Transverse colon (tissue), 4 donors: ENCODE results near the gene NUMA1. TPM values are rescaled to one million over a fixed set of nuclear protein-coding genes. Genes with fewer than 3 reads are reported as not detected.

Source experiments
- DNase-seq: peaks from one replicate; pipeline ENCODE4 v3.0.0-alpha.2; 2019
- H3K27ac ChIP-seq, 4 donors: fragments of 200-600 bp; sonication (generic); 2 replicates each; pipeline ENCODE4 v1.5.1; 2016 to 2018; ENCODE audit warnings: inconsistent platforms in 4 of 4
- H3K27me3 ChIP-seq: fragments of 200-600 bp; sonication (generic); 2 replicates; pipeline ENCODE4 v1.5.1; 2017; ENCODE audit warnings: inconsistent platforms
- H3K36me3 ChIP-seq, 4 donors: fragments of 200-600 bp; sonication (generic); 2 replicates each; pipeline ENCODE4 v1.5.1; 2017 to 2019; ENCODE audit warnings: inconsistent platforms in 4 of 4
- H3K4me1 ChIP-seq, 4 donors: fragments of 200-600 bp; sonication (generic); 2 replicates each; pipeline ENCODE4 v1.5.1; 2017 to 2020; ENCODE audit warnings: inconsistent platforms in 4 of 4
- H3K4me3 ChIP-seq, 4 donors: fragments of 200-600 bp; sonication (generic); 1 replicate in 1 of 4; 2 replicates in 3 of 4; pipeline versions ENCODE4 v1.5.1 to v1.6.1; 2017 to 2019; ENCODE audit warnings: inconsistent platforms in 4 of 4
- H3K9me3 ChIP-seq, 2 donors: fragments of 200-600 bp; sonication (generic); 2 replicates each; pipeline ENCODE4 v1.5.1; 2017 to 2019; ENCODE audit warnings: inconsistent platforms in 2 of 2
- CTCF ChIP-seq, 5 experiments: fragments of 200-600 bp in 3 of 5; fragments of 450-650 bp in 2 of 5; sonication (generic) in 3 of 5; IDR thresholded peaks; 1 replicate in 2 of 5; 2 replicates in 3 of 5; pipeline ENCODE4 v1.5.1; 2016 to 2017; ENCODE audit warnings: antibody characterized with exemption in 5 of 5, inconsistent platforms in 3 of 5, mild to moderate bottlenecking in 2 of 5, moderate library complexity in 1 of 5
- EP300 ChIP-seq: sonication (generic); formaldehyde crosslinking; IDR thresholded peaks from one replicate; pipeline ENCODE4 v1.6.1; 2017; ENCODE audit warnings: antibody characterized with exemption, low read depth
- POLR2A ChIP-seq: fragments of 450-650 bp; IDR thresholded peaks from one replicate; pipeline ENCODE4 v1.6.1; 2016; ENCODE audit warnings: antibody characterized with exemption, mild to moderate bottlenecking, moderate library complexity
- POLR2AphosphoS5 ChIP-seq, 3 donors: sonication (generic); formaldehyde crosslinking; IDR thresholded peaks; one replicate each; pipeline ENCODE4 v1.6.1; 2016; ENCODE audit warnings: antibody characterized with exemption in 3 of 3
- WGBS, 2 donors: methylation state at CpG; one replicate each; pipeline ENCODE4 v1.1.5; 2018; ENCODE audit warnings: low coverage in 1 of 2; 5-methylcytosine and 5-hydroxymethylcytosine counted together
- in situ Hi-C, 4 donors: fragments of 200-750 bp; cut with MboI; loops; one replicate each; pipeline versions ENCODE4 v1.15.0 to v1.15.1; 2017; ENCODE audit warnings: low sequenced_read_pairs in 3 of 4, low pct_ligation_motif_present in 1 of 4, low pct_unique_long_range_greater_than_20kb in 1 of 4
- intact Hi-C: fragments of 100-400 bp; cut with DNase I; formaldehyde crosslinking; loops from one replicate; pipeline ENCODE4 v1.15.1; 2023; ENCODE audit warnings: low total_unique reads
- total RNA-seq, 4 donors: library from RNA; depleted of rRNA; stranded (reverse); fragments of >200 nt; gene quantifications; one replicate each; pipeline ENCODE4 v1.1.0, GENCODE V29; 2016

Gene NUMA1
- total RNA-seq, 4 donors from 2014 or later = 323 to 520 (median 419) TPM

- in situ Hi-C loops (loop anchor here in 3 of 4 donors (25.0 kb wide), 1 partner anchor 433 kb away; no protein-coding TSS in a partner anchor), intact Hi-C loops (no loop called here)
- TF ChIP-seq EP300 (no peak), CTCF (IDR thresholded peaks at IDR 0.05) (no peak), POLR2AphosphoS5 (IDR thresholded peaks at IDR 0.05) (no peak), POLR2A (no peak)
- Histone ChIP-seq H3K36me3 (peaks cover 0 to 20% (median 0%) of the 10 kb centered on the region in 4 donors), H3K4me1 (no peaks in the 10 kb centered on the region), H3K27ac (no peak overlapping the region), H3K9me3 (no peaks in the 10 kb centered on the region), H3K27me3 (no peaks in the 10 kb centered on the region), H3K4me3 (no peak overlapping the region)
- no peak for DNase-seq
- WGBS, 2 donors = 79 to 90% methylated on average over 3 of the region's 3 CpGs
Measured at GRCh38 chr11:71979602-71980001, 100.7 kb downstream of the NUMA1 start.

- H3K4me3 ChIP-seq = no peak overlapping the region
- 91 to 95% methylated on average over 4 of the region's 4 CpGs for WGBS, 2 donors
- no peak for DNase-seq
- no peaks in the 10 kb centered on the region for H3K9me3 ChIP-seq
- TF ChIP-seq CTCF (IDR thresholded peaks at IDR 0.05) (no peak), POLR2A (no peak), EP300 (no peak), POLR2AphosphoS5 (IDR thresholded peaks at IDR 0.05) (no peak)
- in situ Hi-C loops = loop anchor here in 3 of 4 donors (25.0 kb wide), 1 partner anchor 433 kb away; no protein-coding TSS in a partner anchor
- peaks cover 0 to 16% (median 0%) of the 10 kb centered on the region in 4 donors for H3K36me3 ChIP-seq
- H3K4me1 ChIP-seq = no peaks in the 10 kb centered on the region
- no peaks in the 10 kb centered on the region for H3K27me3 ChIP-seq
- intact Hi-C loops = no loop called here
- no peak overlapping the region for H3K27ac ChIP-seq
Measured at GRCh38 chr11:71979094-71979493, 101.2 kb downstream of the NUMA1 start.

- no peak overlapping the region for H3K4me3 ChIP-seq
- no peaks in the 10 kb centered on the region for H3K9me3 ChIP-seq
- WGBS, 2 donors = 41 to 50% methylated on average over 5 to 7 of the region's 7 CpGs
- peak; percentile 66 to 82 (median 78) for TF ChIP-seq CTCF (IDR thresholded peaks at IDR 0.05)
- no peak for TF ChIP-seq POLR2AphosphoS5 (IDR thresholded peaks at IDR 0.05)
- no peak for TF ChIP-seq POLR2A
- TF ChIP-seq EP300 = no peak
- H3K36me3 ChIP-seq = peaks cover 0 to 4% (median 0%) of the 10 kb centered on the region in 4 donors
- no peak overlapping the region for H3K27ac ChIP-seq
- H3K4me1 ChIP-seq = no peaks in the 10 kb centered on the region
- intact Hi-C loops (no loop called here), in situ Hi-C loops (loop anchor here in 3 of 4 donors (25.0 kb wide), 1 partner anchor 434 kb away; no protein-coding TSS in a partner anchor)
- peak; percentile 56 for DNase-seq
- H3K27me3 ChIP-seq = no peaks in the 10 kb centered on the region
Measured at GRCh38 chr11:71977743-71978418, 102.5 kb downstream of the NUMA1 start.

GRCh38 chr11:71977090-71977489 lies 103.3 kb downstream of the NUMA1 start:
- intact Hi-C loops (no loop called here), in situ Hi-C loops (loop anchor here in 3 of 4 donors (25.0 kb wide), 1 partner anchor 435 kb away; no protein-coding TSS in a partner anchor)
- TF ChIP-seq POLR2A = no peak
- no peak for TF ChIP-seq CTCF (IDR thresholded peaks at IDR 0.05)
- Histone ChIP-seq H3K4me1 (no peaks in the 10 kb centered on the region), H3K27ac (no peak overlapping the region), H3K4me3 (no peak overlapping the region), H3K9me3 (no peaks in the 10 kb centered on the region), H3K27me3 (no peaks in the 10 kb centered on the region), H3K36me3 (no peaks in the 10 kb centered on the region)
- DNase-seq = no peak
- 74 to 78% methylated on average over 1 of the region's 1 CpG for WGBS, 2 donors
